ENCODE measurements around the gene PBXIP1. TPM values are rescaled to one million over a fixed set of nuclear protein-coding genes. Genes with fewer than 3 reads are reported as not detected.
A peak's percentile ranks its signal among the peaks of the same experiment; 100 is the strongest.

Gene PBXIP1
- total and polyA plus RNA-seq, 2 experiments from 2014 or later: 53.0 to 61.0 TPM

DNA sequence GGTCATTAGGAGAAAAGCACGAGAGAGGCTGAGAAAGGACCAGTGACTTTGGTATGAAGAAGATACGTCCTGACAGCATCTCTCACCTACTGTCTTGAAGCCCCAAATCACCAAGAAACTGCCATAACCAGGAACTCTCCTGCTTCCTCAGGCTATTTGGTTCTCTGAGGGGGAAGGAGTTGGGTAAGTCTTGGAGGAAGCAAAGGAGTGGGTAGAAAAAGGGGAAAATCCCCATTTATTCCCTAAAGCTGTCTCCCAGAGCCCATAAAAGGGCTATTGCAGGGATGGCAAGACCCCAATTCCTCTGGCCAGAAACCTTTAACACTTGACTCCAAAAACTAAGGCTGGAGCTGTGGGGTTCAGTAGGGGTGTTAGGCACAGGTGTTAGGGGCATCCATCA lies 2.1 kb upstream of the PBXIP1 start:
- Histone ChIP-seq H3K4me3 (no peak overlapping the region), H3K9me2 (replicated peaks; ENCODE audit: insufficient read depth) (no peaks in the 10 kb centered on the region), H3K4me1 (ENCODE audit: insufficient read depth) (peaks cover 45% of the 10 kb centered on the region), H3K4me2 (no peak overlapping the region), H4K20me1 (ENCODE audit: insufficient read depth, poor library complexity, severe bottlenecking) (no peaks in the 10 kb centered on the region), H3K27ac (no peak overlapping the region), H3K79me2 (peaks cover 59% of the 10 kb centered on the region), H3K36me3 (replicated peaks; ENCODE audit: insufficient read depth, low read depth) (no peaks in the 10 kb centered on the region), H2AFZ (no peak overlapping the region), H3K27me3 (no peaks in the 10 kb centered on the region), H3K9me3 (ENCODE audit: low read depth) (no peaks in the 10 kb centered on the region)
- TF ChIP-seq CTCF (IDR thresholded peaks at IDR 0.05; ENCODE audit: poor library complexity) (no peak), EZH2phosphoT487 (IDR thresholded peaks at IDR 0.05; ENCODE audit: low read depth, severe bottlenecking, unreplicated experiment) (no peak), EZH2 (IDR thresholded peaks at IDR 0.05; ENCODE audit: borderline replicate concordance) (no peak)
- DNase-seq (ENCODE audit: low spot score): no peak
- WGBS (ENCODE audit: low lambda C conversion rate, missing lambda C conversion rate): 90% methylated on average over 2 of the region's 2 CpGs

- Histone ChIP-seq H3K36me3 (replicated peaks; ENCODE audit: insufficient read depth, low read depth) (no peaks in the 10 kb centered on the region), H3K27ac (peak overlapping the region; percentile 65), H3K79me2 (peaks cover 60% of the 10 kb centered on the region), H2AFZ (no peak overlapping the region), H3K9me3 (ENCODE audit: low read depth) (no peaks in the 10 kb centered on the region), H3K9me2 (replicated peaks; ENCODE audit: insufficient read depth) (no peaks in the 10 kb centered on the region), H3K27me3 (no peaks in the 10 kb centered on the region), H3K4me3 (no peak overlapping the region), H3K4me2 (peak overlapping the region; percentile 77), H4K20me1 (ENCODE audit: insufficient read depth, poor library complexity, severe bottlenecking) (no peaks in the 10 kb centered on the region), H3K4me1 (ENCODE audit: insufficient read depth) (peaks cover 38% of the 10 kb centered on the region)
- DNase-seq (ENCODE audit: low spot score): no peak
- TF ChIP-seq EZH2 (IDR thresholded peaks at IDR 0.05; ENCODE audit: borderline replicate concordance): no peak
- no peak for TF ChIP-seq CTCF (IDR thresholded peaks at IDR 0.05; ENCODE audit: poor library complexity)
- TF ChIP-seq EZH2phosphoT487 (IDR thresholded peaks at IDR 0.05; ENCODE audit: low read depth, severe bottlenecking, unreplicated experiment): no peak
- WGBS (ENCODE audit: low lambda C conversion rate, missing lambda C conversion rate): 51% methylated on average over 9 of the region's 9 CpGs
These were observed 1.3 kb upstream of the PBXIP1 start for GRCh38 chr1:154957091-154957657.

- Histone ChIP-seq H3K27me3 (no peaks in the 10 kb centered on the region), H3K4me1 (ENCODE audit: insufficient read depth) (peaks cover 38% of the 10 kb centered on the region), H4K20me1 (ENCODE audit: insufficient read depth, poor library complexity, severe bottlenecking) (no peaks in the 10 kb centered on the region), H3K4me3 (peak overlapping the region; percentile 27), H3K9me2 (replicated peaks; ENCODE audit: insufficient read depth) (no peaks in the 10 kb centered on the region), H3K36me3 (replicated peaks; ENCODE audit: insufficient read depth, low read depth) (no peaks in the 10 kb centered on the region), H3K4me2 (peak overlapping the region; percentile 77), H3K79me2 (peaks cover 60% of the 10 kb centered on the region), H3K9me3 (ENCODE audit: low read depth) (no peaks in the 10 kb centered on the region), H3K27ac (peak overlapping the region; percentile 65), H2AFZ (no peak overlapping the region)
- no peak for DNase-seq (ENCODE audit: low spot score)
- WGBS (ENCODE audit: low lambda C conversion rate, missing lambda C conversion rate): 27% methylated on average over 6 of the region's 6 CpGs
- TF ChIP-seq EZH2 (IDR thresholded peaks at IDR 0.05; ENCODE audit: borderline replicate concordance) (no peak), CTCF (IDR thresholded peaks at IDR 0.05; ENCODE audit: poor library complexity) (no peak), EZH2phosphoT487 (IDR thresholded peaks at IDR 0.05; ENCODE audit: low read depth, severe bottlenecking, unreplicated experiment) (no peak)
These were observed 644 bp upstream of the PBXIP1 start for GRCh38 chr1:154956544-154956941.

Data from hepatocyte (in vitro differentiated cells).